Prostate gland (tissue), 2 donors: ENCODE measurements around the gene KRTAP19-6. TPM values are rescaled to one million over a fixed set of nuclear protein-coding genes. Genes with fewer than 3 reads are reported as not detected.

Experiments
- DNase-seq: peaks from one replicate; pipeline ENCODE4 v3.0.0-alpha.2; 2019; ENCODE audit warnings: low spot score
- H3K27ac ChIP-seq, 2 donors: fragments of 200-600 bp; sonication (generic); 2 replicates each; pipeline ENCODE4 v1.5.1; 2017 to 2019
- H3K27me3 ChIP-seq: fragments of 200-600 bp; sonication (generic); replicated peaks from 2 replicates; pipeline ENCODE4 v1.5.1; 2019; ENCODE audit not compliant: insufficient read depth
- H3K36me3 ChIP-seq, 2 donors: fragments of 200-600 bp; sonication (generic); 1 replicate in 1 of 2; 2 replicates in 1 of 2; pipeline versions ENCODE4 v1.5.1 to v1.8.1; 2017 to 2019
- H3K4me1 ChIP-seq: fragments of 200-600 bp; sonication (generic); replicated peaks from 2 replicates; pipeline ENCODE4 v1.5.1; 2019
- H3K4me3 ChIP-seq, 2 donors: fragments of 200-600 bp; sonication (generic); 2 replicates each; pipeline ENCODE4 v1.5.1; 2017 to 2019
- H3K9me3 ChIP-seq: fragments of 200-600 bp; sonication (generic); 2 replicates; pipeline ENCODE4 v1.5.1; 2017
- POLR2A ChIP-seq: fragments of 450-650 bp; IDR thresholded peaks from one replicate; pipeline ENCODE4 v1.6.1; 2016; ENCODE audit warnings: antibody characterized with exemption, mild to moderate bottlenecking
- POLR2AphosphoS5 ChIP-seq: sonication (generic); formaldehyde crosslinking; IDR thresholded peaks from one replicate; pipeline ENCODE4 v1.6.1; 2017; ENCODE audit warnings: antibody characterized with exemption
- WGBS: methylation state at CpG from one replicate; pipeline ENCODE4 v1.1.5; 2018; 5-methylcytosine and 5-hydroxymethylcytosine counted together
- intact Hi-C: fragments of 100-400 bp; cut with DNase I; formaldehyde crosslinking; loops from one replicate; pipeline ENCODE4 v1.14.2; 2022
- total RNA-seq, 2 donors: library from RNA; depleted of rRNA; stranded (reverse); fragments of >200 nt; gene quantifications; one replicate each; pipeline ENCODE4 v1.1.0, GENCODE V29; 2016
- TF ChIP-seq, protein P1 (sequence below), 4 experiments: fragments of 200-600 bp in 2 of 4; fragments of 450-650 bp in 2 of 4; sonication (generic) in 2 of 4; IDR thresholded peaks; 1 replicate in 3 of 4; 2 replicates in 1 of 4; pipeline ENCODE4 v1.5.1; 2016 to 2019; ENCODE audit warnings: antibody characterized with exemption in 4 of 4, mild to moderate bottlenecking in 2 of 4, moderate library complexity in 2 of 4

Gene KRTAP19-6
- not detected for total RNA-seq

GRCh38 chr21:30541764-30542163 lies at the start of gene KRTAP19-6:
TSS of gene KRTAP19-6 (minus strand) at chr21:30541864. CDS start at chr21:30541833, 31 bp downstream.
- Histone ChIP-seq H3K9me3 (no peaks in the 10 kb centered on the region), H3K4me1 (no peaks in the 10 kb centered on the region), H3K36me3 (no peaks in the 10 kb centered on the region), H3K4me3 (no peak within 1 kb of the TSS), H3K27me3 (no peaks in the 10 kb centered on the region), H3K27ac (no peak within 1 kb of the TSS)
- WGBS: 82% methylated on average over 1 of the region's 1 CpG
- intact Hi-C loops: no loop called here
- no peak for DNase-seq
- TF ChIP-seq POLR2A (no peak), POLR2AphosphoS5 (no peak)
- TF ChIP-seq, protein P1, sequence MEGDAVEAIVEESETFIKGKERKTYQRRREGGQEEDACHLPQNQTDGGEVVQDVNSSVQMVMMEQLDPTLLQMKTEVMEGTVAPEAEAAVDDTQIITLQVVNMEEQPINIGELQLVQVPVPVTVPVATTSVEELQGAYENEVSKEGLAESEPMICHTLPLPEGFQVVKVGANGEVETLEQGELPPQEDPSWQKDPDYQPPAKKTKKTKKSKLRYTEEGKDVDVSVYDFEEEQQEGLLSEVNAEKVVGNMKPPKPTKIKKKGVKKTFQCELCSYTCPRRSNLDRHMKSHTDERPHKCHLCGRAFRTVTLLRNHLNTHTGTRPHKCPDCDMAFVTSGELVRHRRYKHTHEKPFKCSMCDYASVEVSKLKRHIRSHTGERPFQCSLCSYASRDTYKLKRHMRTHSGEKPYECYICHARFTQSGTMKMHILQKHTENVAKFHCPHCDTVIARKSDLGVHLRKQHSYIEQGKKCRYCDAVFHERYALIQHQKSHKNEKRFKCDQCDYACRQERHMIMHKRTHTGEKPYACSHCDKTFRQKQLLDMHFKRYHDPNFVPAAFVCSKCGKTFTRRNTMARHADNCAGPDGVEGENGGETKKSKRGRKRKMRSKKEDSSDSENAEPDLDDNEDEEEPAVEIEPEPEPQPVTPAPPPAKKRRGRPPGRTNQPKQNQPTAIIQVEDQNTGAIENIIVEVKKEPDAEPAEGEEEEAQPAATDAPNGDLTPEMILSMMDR (IDR thresholded peaks at IDR 0.05): no peak

- H3K4me1 ChIP-seq: no peaks in the 10 kb centered on the region
- H3K27me3 ChIP-seq: no peaks in the 10 kb centered on the region
- TF ChIP-seq, protein P1 (IDR thresholded peaks at IDR 0.05): no peak
- TF ChIP-seq POLR2A: no peak
- no peak for TF ChIP-seq POLR2AphosphoS5
- H3K27ac ChIP-seq: no peak within 1 kb of the TSS
- no peaks in the 10 kb centered on the region for H3K36me3 ChIP-seq
- no peaks in the 10 kb centered on the region for H3K9me3 ChIP-seq
- H3K4me3 ChIP-seq: no peak within 1 kb of the TSS
- no peak for DNase-seq
- intact Hi-C loops: no loop called here
These were observed 48.6 kb upstream of the KRTAP19-6 start, which contains the start of gene KRTAP22-2 for GRCh38 chr21:30590297-30590696. TSS of gene KRTAP22-2 (minus strand) at chr21:30590397.

DNA sequence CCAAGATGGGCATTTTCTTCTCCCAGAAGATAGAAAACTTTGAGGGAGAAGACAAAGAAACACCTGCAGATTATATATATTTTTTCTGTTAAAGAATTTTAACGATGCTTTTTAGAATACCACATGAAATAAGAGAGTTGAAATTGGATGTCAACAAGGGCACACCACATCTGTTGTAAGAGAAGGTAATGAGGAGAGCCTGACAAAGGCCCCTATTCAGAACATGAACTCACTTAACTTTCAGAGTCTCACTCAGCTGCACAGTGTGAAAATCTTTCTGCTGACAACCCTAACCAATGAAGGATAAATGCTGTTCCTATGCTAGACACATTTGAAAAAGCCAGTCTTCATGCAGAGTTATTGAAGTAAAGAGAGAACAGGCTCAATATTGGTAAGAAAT lies 41.2 kb upstream of the KRTAP19-6 start:
- Histone ChIP-seq H3K4me1 (no peaks in the 10 kb centered on the region), H3K36me3 (no peaks in the 10 kb centered on the region), H3K9me3 (no peaks in the 10 kb centered on the region), H3K4me3 (no peak overlapping the region), H3K27ac (no peak overlapping the region), H3K27me3 (no peaks in the 10 kb centered on the region)
- 47% methylated on average over 1 of the region's 1 CpG for WGBS
- no peak for DNase-seq
- intact Hi-C loops: no loop called here
- TF ChIP-seq POLR2A: no peak

- intact Hi-C loops: no loop called here
- 42% methylated on average over 3 of the region's 3 CpGs for WGBS
- no peaks in the 10 kb centered on the region for H3K36me3 ChIP-seq
- no peaks in the 10 kb centered on the region for H3K9me3 ChIP-seq
- H3K27me3 ChIP-seq: no peaks in the 10 kb centered on the region
- H3K27ac ChIP-seq: peak overlapping the region in 1 of 2 donors; percentile 39
- DNase-seq: peak; percentile 81
- no peaks in the 10 kb centered on the region for H3K4me1 ChIP-seq
- TF ChIP-seq, protein P1 (IDR thresholded peaks at IDR 0.05): no peak
- TF ChIP-seq POLR2A (no peak), POLR2AphosphoS5 (peak; percentile 76)
- H3K4me3 ChIP-seq: no peak overlapping the region
These were observed 38.5 kb upstream of the KRTAP19-6 start for GRCh38 chr21:30580132-30580531.

DNA sequence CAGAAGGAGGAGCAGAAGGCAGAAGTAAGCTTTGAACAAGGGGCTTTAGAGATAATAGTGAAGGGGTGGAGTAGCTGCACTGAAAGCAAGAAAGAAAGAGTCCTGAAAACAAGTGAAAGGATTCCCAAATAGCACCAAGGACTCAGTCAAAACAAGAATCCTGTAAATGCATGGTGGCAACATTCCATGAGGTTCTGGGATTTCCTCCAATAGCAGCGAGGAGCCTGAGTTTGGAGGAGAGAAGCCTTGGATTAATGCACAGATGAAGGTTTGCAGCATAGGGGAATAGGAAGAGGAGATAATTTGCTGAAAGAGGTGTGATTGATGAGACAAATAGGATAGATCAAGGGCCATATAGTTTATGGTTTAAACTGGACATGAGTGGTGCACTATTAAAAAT lies 37.7 kb upstream of the KRTAP19-6 start:
- TF ChIP-seq POLR2AphosphoS5: no peak
- TF ChIP-seq, protein P1 (IDR thresholded peaks at IDR 0.05): no peak
- no peak for TF ChIP-seq POLR2A
- Histone ChIP-seq H3K4me3 (no peak overlapping the region), H3K27me3 (no peaks in the 10 kb centered on the region), H3K4me1 (no peaks in the 10 kb centered on the region), H3K36me3 (no peaks in the 10 kb centered on the region), H3K27ac (no peak overlapping the region), H3K9me3 (no peaks in the 10 kb centered on the region)
- intact Hi-C loops: no loop called here
- no peak for DNase-seq
- WGBS: 17% methylated on average over 1 of the region's 1 CpG
